ENCODE results near the gene PKP1. TPM values are rescaled to one million over a fixed set of nuclear protein-coding genes. Genes with fewer than 3 reads are reported as not detected.

PKP1 gene
- polyA plus RNA-seq, 3 donors: not detected

GRCh38 chr1:201371792-201372191 is 88.5 kb downstream of the PKP1 start:
- H3K4me2 ChIP-seq (replicated peaks; ENCODE audit: extremely low read depth, low read length, poor library complexity, severe bottlenecking): no peak overlapping the region
- Mint-ChIP-seq H3K27ac (no peak overlapping the region), H3K4me1 (no peaks in the 10 kb centered on the region), H3K27me3 (ENCODE audit: low read depth in 3 of 3) (peaks cover 9 to 26% (median 16%) of the 10 kb centered on the region in 3 donors), H3K36me3 (no peaks in the 10 kb centered on the region), H3K9me3 (no peaks in the 10 kb centered on the region), H3K4me3 (no peak overlapping the region)
- no peaks in the 10 kb centered on the region for H3K36me3 ChIP-seq (replicated peaks in 1 of 2; ENCODE audit: control insufficient read depth in 1 of 2, insufficient read depth in 2 of 2, low read length in 2 of 2)
- no peaks in the 10 kb centered on the region for H4K20me1 ChIP-seq (ENCODE audit: insufficient read depth, low read length)
- intact Hi-C loops (cut with micrococcal nuclease): no loop called here
- no peak for DNase-seq
- TF ChIP-seq CTCF (IDR thresholded peaks at IDR 0.05): no peak
- H3K4me1 ChIP-seq (ENCODE audit: control insufficient read depth in 1 of 2, insufficient read depth in 2 of 2, low read length in 2 of 2): no peaks in the 10 kb centered on the region
- 82% methylated on average over 5 of the region's 6 CpGs for WGBS (ENCODE audit: insufficient coverage)
- H2AFZ ChIP-seq (ENCODE audit: insufficient read depth, low read depth, low read length, poor library complexity, severe bottlenecking): no peak overlapping the region
- H3K9me3 ChIP-seq (replicated peaks in 1 of 2; ENCODE audit: control insufficient read depth in 1 of 2, insufficient read depth in 1 of 2, low read length in 2 of 2): no peaks in the 10 kb centered on the region
- peaks cover 0 to 5% of the 10 kb centered on the region in 2 donors for H3K27me3 ChIP-seq (ENCODE audit: control insufficient read depth in 2 of 2, insufficient read depth in 2 of 2, low read length in 2 of 2)
- H3K9ac ChIP-seq (ENCODE audit: insufficient read depth, low read length, poor library complexity, severe bottlenecking): no peak overlapping the region
- no peak overlapping the region for H3K27ac ChIP-seq (ENCODE audit: low read depth in 1 of 2, low read length in 2 of 2)
- H3K79me2 ChIP-seq (ENCODE audit: insufficient read depth, low read length): no peaks in the 10 kb centered on the region
- no peak overlapping the region for H3K4me3 ChIP-seq (replicated peaks in 1 of 3; ENCODE audit: low read depth in 2 of 3, low read length in 3 of 3)

DNA sequence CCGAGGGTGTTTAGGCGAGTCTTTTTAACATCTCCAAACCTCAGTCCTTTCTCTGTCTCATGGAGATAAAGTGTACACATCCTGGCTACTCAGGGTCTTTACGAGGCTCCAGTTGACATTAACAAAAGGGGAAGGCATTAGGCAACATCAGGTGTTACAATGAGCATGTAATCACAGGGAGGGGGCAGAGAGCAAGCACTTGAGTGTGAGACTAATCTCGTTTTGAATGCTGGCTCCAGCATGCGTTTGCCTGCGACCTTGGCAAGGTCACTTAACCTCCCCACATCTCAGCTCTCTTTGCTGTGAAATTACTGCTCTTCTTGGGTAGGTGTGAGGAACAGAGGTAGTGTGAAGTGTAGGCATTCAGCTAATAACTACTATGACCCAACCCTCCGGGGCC is 91.1 kb downstream of the PKP1 start:
- no peaks in the 10 kb centered on the region for H3K4me1 Mint-ChIP-seq

More for the DNA sequence above, 91.1 kb downstream of the PKP1 start:
- TF ChIP-seq CTCF (IDR thresholded peaks at IDR 0.05): no peak
- H3K36me3 Mint-ChIP-seq: no peaks in the 10 kb centered on the region
- H3K27me3 Mint-ChIP-seq (ENCODE audit: low read depth in 3 of 3): peaks cover 9 to 26% (median 12%) of the 10 kb centered on the region in 3 donors
- no peak overlapping the region for H3K4me3 Mint-ChIP-seq
- Histone ChIP-seq H3K79me2 (ENCODE audit: insufficient read depth, low read length) (no peaks in the 10 kb centered on the region), H3K4me3 (replicated peaks in 1 of 3; ENCODE audit: low read depth in 2 of 3, low read length in 3 of 3) (no peak overlapping the region), H4K20me1 (ENCODE audit: insufficient read depth, low read length) (no peaks in the 10 kb centered on the region), H3K4me2 (replicated peaks; ENCODE audit: extremely low read depth, low read length, poor library complexity, severe bottlenecking) (no peak overlapping the region), H3K36me3 (replicated peaks in 1 of 2; ENCODE audit: control insufficient read depth in 1 of 2, insufficient read depth in 2 of 2, low read length in 2 of 2) (no peaks in the 10 kb centered on the region), H3K27ac (ENCODE audit: low read depth in 1 of 2, low read length in 2 of 2) (no peak overlapping the region), H2AFZ (ENCODE audit: insufficient read depth, low read depth, low read length, poor library complexity, severe bottlenecking) (no peak overlapping the region), H3K4me1 (ENCODE audit: control insufficient read depth in 1 of 2, insufficient read depth in 2 of 2, low read length in 2 of 2) (no peaks in the 10 kb centered on the region), H3K27me3 (ENCODE audit: control insufficient read depth in 2 of 2, insufficient read depth in 2 of 2, low read length in 2 of 2) (peaks cover 0 to 5% of the 10 kb centered on the region in 2 donors), H3K9ac (ENCODE audit: insufficient read depth, low read length, poor library complexity, severe bottlenecking) (no peak overlapping the region), H3K9me3 (replicated peaks in 1 of 2; ENCODE audit: control insufficient read depth in 1 of 2, insufficient read depth in 1 of 2, low read length in 2 of 2) (no peaks in the 10 kb centered on the region)
- H3K9me3 Mint-ChIP-seq: no peaks in the 10 kb centered on the region
- intact Hi-C loops (cut with micrococcal nuclease): no loop called here
- 0% methylated on average over 1 of the region's 7 CpGs for WGBS (ENCODE audit: insufficient coverage)
- no peak for DNase-seq
- H3K27ac Mint-ChIP-seq: no peak overlapping the region

All from CD14-positive monocyte (primary cell).